Measurements from ENCODE around the gene MAML3.

- no peak for TF ChIP-seq CTCF (IDR thresholded peaks at IDR 0.05; ENCODE audit: insufficient read depth, low read depth, low read length)
- no peak for TF ChIP-seq EZH2 (IDR thresholded peaks at IDR 0.05; ENCODE audit: insufficient read depth, low read length)
These were observed 485.3 kb downstream of the MAML3 start for GRCh38 chr4:139668658-139669201.

Measured in astrocyte (in vitro differentiated cells and primary cell).